ENCODE results near the gene GLP2R.

GLP2R gene

DNA sequence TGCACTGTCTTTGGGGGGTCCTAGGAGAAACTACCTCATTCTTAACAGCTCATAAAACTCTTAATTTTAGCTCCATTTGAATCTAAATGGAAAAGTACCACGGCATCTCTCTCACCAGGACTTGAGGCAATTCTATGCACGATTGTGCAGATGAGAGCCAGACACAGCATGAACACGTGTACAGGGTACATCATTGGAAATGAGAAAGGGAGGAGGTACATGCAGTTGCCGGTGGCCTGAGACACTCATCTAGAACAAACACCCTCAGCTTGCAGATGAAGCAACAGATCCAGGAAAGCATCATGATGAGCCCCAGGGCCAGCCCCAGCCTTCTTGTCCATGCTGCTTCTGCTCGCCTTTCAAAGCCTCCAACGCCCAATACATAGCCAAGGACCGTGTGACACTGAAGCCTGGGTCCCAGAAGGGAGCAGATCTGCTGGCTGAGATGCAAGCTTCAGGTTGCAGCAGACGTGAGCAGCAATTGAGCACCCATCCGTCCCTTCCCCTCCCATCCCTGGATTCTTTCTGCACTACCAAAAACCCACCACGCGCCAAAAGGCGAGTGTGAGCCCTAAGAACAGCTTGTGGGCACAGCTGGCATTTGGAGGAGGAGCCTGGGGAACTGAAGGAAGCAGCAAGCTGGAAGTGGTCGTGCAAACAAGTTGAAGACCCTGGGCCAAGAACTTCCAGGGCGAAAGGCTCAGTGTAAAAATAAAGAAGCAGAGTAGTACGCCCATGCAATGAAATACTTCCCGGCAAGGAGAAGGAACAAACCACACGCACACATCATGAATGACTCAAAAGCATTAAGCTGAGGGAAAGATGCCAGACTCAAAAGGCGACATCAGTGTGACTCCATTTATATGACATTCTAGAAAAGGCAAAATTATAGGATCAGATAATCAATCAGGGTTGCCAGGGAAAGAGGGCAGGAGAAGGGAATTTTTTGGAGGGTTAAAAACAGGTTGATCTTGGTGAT is 86.7 kb downstream of the GLP2R start:
- TF ChIP-seq FOXP2 (optimal IDR thresholded peaks at IDR 0.05; ENCODE audit: borderline replicate concordance, extremely low read depth, extremely low read length, insufficient read depth) (no peak), TAF1 (IDR thresholded peaks at IDR 0.05; ENCODE audit: borderline replicate concordance, insufficient read depth, low read length) (no peak), POLR2AphosphoS5 (IDR thresholded peaks at IDR 0.05; ENCODE audit: low read depth, low read length) (no peak), SIN3A (IDR thresholded peaks at IDR 0.05; ENCODE audit: borderline replicate concordance, insufficient read depth, low read length) (no peak), REST (IDR thresholded peaks at IDR 0.05; ENCODE audit: insufficient read depth in 1 of 2, low read depth in 2 of 2, low read length in 2 of 2) (no peak)

DNA sequence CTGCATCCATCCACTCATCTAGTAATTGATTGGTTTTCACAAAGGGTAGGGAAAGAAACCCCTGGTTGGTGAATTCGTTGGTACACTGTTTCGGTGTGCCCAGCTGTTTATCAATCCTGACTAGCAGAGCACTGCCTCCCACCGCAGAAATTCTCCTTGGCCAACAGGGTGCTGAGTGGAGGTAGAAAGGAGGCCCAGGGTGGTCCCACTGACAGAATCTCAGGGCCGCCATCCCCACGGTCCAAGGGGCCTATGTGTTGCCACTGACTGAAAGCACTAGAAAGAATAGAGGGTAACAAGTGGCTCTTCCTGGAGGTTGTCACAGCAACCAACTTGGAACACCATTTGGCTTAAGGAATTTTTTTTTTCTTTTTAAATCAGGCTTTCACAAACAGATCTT is 87.8 kb downstream of the GLP2R start:
- TF ChIP-seq TAF1 (IDR thresholded peaks at IDR 0.05; ENCODE audit: borderline replicate concordance, insufficient read depth, low read length) (no peak), REST (IDR thresholded peaks at IDR 0.05; ENCODE audit: insufficient read depth in 1 of 2, low read depth in 2 of 2, low read length in 2 of 2) (no peak), SIN3A (IDR thresholded peaks at IDR 0.05; ENCODE audit: borderline replicate concordance, insufficient read depth, low read length) (no peak), POLR2AphosphoS5 (IDR thresholded peaks at IDR 0.05; ENCODE audit: low read depth, low read length) (no peak), FOXP2 (optimal IDR thresholded peaks at IDR 0.05; ENCODE audit: borderline replicate concordance, extremely low read depth, extremely low read length, insufficient read depth) (no peak)

- no peak for TF ChIP-seq TAF1 (IDR thresholded peaks at IDR 0.05; ENCODE audit: borderline replicate concordance, insufficient read depth, low read length)
- no peak for TF ChIP-seq SIN3A (IDR thresholded peaks at IDR 0.05; ENCODE audit: borderline replicate concordance, insufficient read depth, low read length)
- no peak for TF ChIP-seq FOXP2 (optimal IDR thresholded peaks at IDR 0.05; ENCODE audit: borderline replicate concordance, extremely low read depth, extremely low read length, insufficient read depth)
- TF ChIP-seq REST (IDR thresholded peaks at IDR 0.05; ENCODE audit: insufficient read depth in 1 of 2, low read depth in 2 of 2, low read length in 2 of 2): no peak
- no peak for TF ChIP-seq POLR2AphosphoS5 (IDR thresholded peaks at IDR 0.05; ENCODE audit: low read depth, low read length)
Measured at GRCh38 chr17:9916108-9916507, 90.4 kb downstream of the GLP2R start.

DNA sequence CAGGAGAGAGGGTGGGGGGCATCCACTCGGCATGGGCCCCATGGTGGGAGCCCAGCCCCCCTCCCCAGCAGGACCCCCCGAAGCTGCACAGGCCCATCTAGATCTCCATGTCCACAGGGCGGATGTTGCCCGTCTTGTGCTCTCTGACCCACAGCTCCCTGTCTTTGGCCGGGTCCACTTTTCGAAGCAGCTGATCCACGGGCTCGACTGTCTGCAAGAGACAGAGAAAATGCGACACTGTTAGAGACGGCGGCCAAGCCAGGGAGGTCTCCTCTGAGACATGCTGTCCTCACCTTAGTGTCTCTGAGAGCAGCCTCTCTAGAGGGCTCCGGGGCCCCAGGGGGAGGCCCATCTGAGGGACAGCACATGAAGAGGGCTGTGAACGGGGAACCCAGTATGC is 91.4 kb downstream of the GLP2R start:
- no peak for TF ChIP-seq FOXP2 (optimal IDR thresholded peaks at IDR 0.05; ENCODE audit: borderline replicate concordance, extremely low read depth, extremely low read length, insufficient read depth)
- no peak for TF ChIP-seq REST (IDR thresholded peaks at IDR 0.05; ENCODE audit: insufficient read depth in 1 of 2, low read depth in 2 of 2, low read length in 2 of 2)
- no peak for TF ChIP-seq TAF1 (IDR thresholded peaks at IDR 0.05; ENCODE audit: borderline replicate concordance, insufficient read depth, low read length)
- no peak for TF ChIP-seq SIN3A (IDR thresholded peaks at IDR 0.05; ENCODE audit: borderline replicate concordance, insufficient read depth, low read length)
- no peak for TF ChIP-seq POLR2AphosphoS5 (IDR thresholded peaks at IDR 0.05; ENCODE audit: low read depth, low read length)

Measured in PFSK-1 (cell line).